A673 (cell line): ENCODE data around the gene TOMM5.

Source experiments
- CTCF ChIP-seq: fragments of 300-800, 200-600 bp; sonication (generic); conservative IDR thresholded peaks from 2 replicates; pipeline ENCODE4 v1.5.1; 2017; ENCODE audit warnings: low read depth, mild to moderate bottlenecking, antibody characterized with exemption, low read length, moderate library complexity, mixed read lengths
- EZH2 ChIP-seq: fragments of 200-600 bp; sonication (generic); IDR thresholded peaks from 2 replicates; pipeline ENCODE4 v1.6.1; 2017; ENCODE audit warnings: borderline replicate concordance, low read depth, mild to moderate bottlenecking, mixed read lengths, antibody characterized with exemption, low read length; ENCODE audit not compliant: poor library complexity, severe bottlenecking

GRCh38 chr9:37624073-37624472 is 31.7 kb upstream of the TOMM5 start:
- TF ChIP-seq CTCF = no peak
- TF ChIP-seq EZH2 = no peak
